HepG2 (cell line): Measurements from ENCODE around the gene ARPC1A. TPM values are rescaled to one million over a fixed set of nuclear protein-coding genes. Genes with fewer than 3 reads are reported as not detected.

Source experiments
- DMAP1 ChIP-seq: IDR thresholded peaks from 2 replicates; pipeline ENCODE4 v1.6.1; 2016
- DR1 ChIP-seq: sonication (generic); formaldehyde crosslinking; IDR thresholded peaks from 2 replicates; pipeline ENCODE4 v1.8.0; 2021; ENCODE audit warnings: mild to moderate bottlenecking, missing genetic modification reagents, inconsistent platforms
- KLF9 ChIP-seq: IDR thresholded peaks from 2 replicates; pipeline ENCODE4 v1.6.1; 2016; ENCODE audit warnings: low read depth
- SMAD3 ChIP-seq: sonication (generic); formaldehyde crosslinking; IDR thresholded peaks from 2 replicates; pipeline ENCODE4 v1.4.0; 2020; ENCODE audit warnings: missing genetic modification reagents
- SNRNP70 ChIP-seq: fragments of 200-400 bp; formaldehyde crosslinking; IDR thresholded peaks from 2 replicates; pipeline ENCODE4 v1.6.1; 2017; ENCODE audit warnings: mild to moderate bottlenecking, low read depth, low read length, moderate library complexity
- TCF7 ChIP-seq: sonication (generic); IDR thresholded peaks from 2 replicates; pipeline ENCODE4 v1.6.1; 2016; ENCODE audit warnings: antibody characterized with exemption, low read depth
- ZNF24 ChIP-seq: fragments of 450-650 bp; IDR thresholded peaks from 2 replicates; pipeline ENCODE4 v1.6.1; 2017; ENCODE audit warnings: antibody characterized with exemption, mild to moderate bottlenecking
- ZNF496 ChIP-seq: sonication (generic); formaldehyde crosslinking; IDR thresholded peaks from 2 replicates; pipeline ENCODE4 v1.8.1; 2023; ENCODE audit warnings: mild to moderate bottlenecking, moderate library complexity, missing genetic modification reagents; ENCODE audit not compliant: insufficient replicate concordance
- ZNF790 ChIP-seq: sonication (generic); formaldehyde crosslinking; IDR thresholded peaks from 2 replicates; pipeline ENCODE4 v1.8.0; 2022; ENCODE audit warnings: missing genetic modification reagents, mild to moderate bottlenecking, borderline replicate concordance
- polyA plus RNA-seq, 8 experiments: library from polyadenylated mRNA; depleted of rRNA in 3 of 8; stranded (reverse) in 7 of 8; unstranded in 1 of 8; fragments of >200 nt; fragmentation: Illumina TruSeq in 4 of 8; extraction: Trizol in 4 of 8; gene quantifications; 2 replicates each; pipeline versions ENCODE4 v1.2.1 to v1.2.3, GENCODE V29; 2011 to 2016; ENCODE audit warnings: low read depth in 4 of 8, missing spikeins in 1 of 8, mixed read lengths in 1 of 8; ENCODE audit not compliant: insufficient read depth in 1 of 8
- total RNA-seq, 5 experiments: library from RNA; depleted of rRNA; stranded (reverse); fragments of >200 nt; fragmentation: Illumina TruSeq; extraction: Trizol; gene quantifications; 2 replicates each; pipeline ENCODE4 v1.2.3, GENCODE V29; 2016; ENCODE audit warnings: low read depth in 1 of 5
- TF ChIP-seq, protein P1 (sequence below): sonication (generic); formaldehyde crosslinking; conservative IDR thresholded peaks from 2 replicates; pipeline ENCODE4 v1.4.0; 2020; ENCODE audit warnings: mild to moderate bottlenecking, missing genetic modification reagents, moderate library complexity
- TF ChIP-seq, protein P2 (sequence below): sonication (generic); formaldehyde crosslinking; IDR thresholded peaks from 2 replicates; pipeline ENCODE4 v1.5.0; 2020; ENCODE audit warnings: mild to moderate bottlenecking, missing genetic modification reagents
- TF ChIP-seq, protein P3 (sequence below): IDR thresholded peaks from 2 replicates; pipeline ENCODE4 v1.6.1; 2016; ENCODE audit warnings: missing genetic modification reagents, missing compliant biosample characterization
- TF ChIP-seq, protein P4 (sequence below): sonication (generic); formaldehyde crosslinking; conservative IDR thresholded peaks from 2 replicates; pipeline ENCODE4 v1.8.0; 2022; ENCODE audit warnings: missing genetic modification reagents
- TF ChIP-seq, protein P5 (sequence below): IDR thresholded peaks from 2 replicates; pipeline ENCODE4 v1.6.1; 2016; ENCODE audit warnings: low read depth, missing genetic modification reagents, missing compliant biosample characterization

ARPC1A gene
- total and polyA plus RNA-seq, 2 of the 13 experiments (the other 11 are each of a cell fraction or from before 2014, with no cell fraction given): 44.3 to 88.5 TPM

DNA sequence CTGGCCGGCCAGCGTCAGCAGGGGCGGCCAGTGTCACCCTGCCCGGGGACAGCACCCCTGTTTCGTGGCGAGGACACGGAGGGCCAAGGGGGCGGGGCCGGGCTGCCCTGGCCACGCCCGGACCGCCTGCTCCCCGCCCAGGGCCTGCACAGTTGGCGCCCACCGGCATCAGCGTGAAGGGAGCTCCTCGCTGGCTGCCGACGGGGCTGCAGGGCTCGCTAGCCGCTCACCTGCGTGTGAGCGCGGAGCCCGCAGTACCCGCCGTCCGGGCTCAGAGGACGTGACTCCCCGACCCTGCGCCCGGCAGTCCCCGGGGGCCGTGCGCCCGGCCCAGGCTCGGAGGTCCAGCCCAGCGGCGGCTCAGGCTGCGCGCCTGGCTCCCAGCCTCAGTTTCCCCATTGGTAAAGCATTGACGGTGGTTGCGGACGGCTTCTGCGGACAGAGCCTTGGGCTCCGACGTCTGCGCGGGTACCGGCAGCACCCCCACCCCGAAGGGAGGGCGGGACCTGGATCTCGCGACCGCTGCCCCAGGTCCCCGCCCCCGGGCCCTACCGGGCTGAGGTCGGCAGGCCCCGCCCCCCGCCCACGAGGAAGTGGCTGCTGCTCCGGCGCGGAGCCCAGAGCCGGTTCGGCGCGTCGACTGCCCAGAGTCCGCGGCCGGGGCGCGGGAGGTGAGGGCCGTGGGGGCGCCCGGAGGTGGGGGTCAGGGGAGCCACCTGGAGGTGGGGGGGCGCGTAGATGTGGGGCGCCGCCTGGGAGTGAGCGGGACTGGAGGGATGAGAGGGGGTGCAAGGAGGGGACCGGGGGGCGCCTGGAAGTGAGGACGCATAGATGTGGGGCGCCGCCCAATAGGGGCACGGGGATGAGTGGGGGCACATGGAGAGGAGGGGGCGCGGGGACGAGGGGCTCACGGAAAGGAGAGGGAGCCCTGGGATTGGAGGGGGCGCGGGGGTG is 48.7 kb downstream of the ARPC1A start, which contains the start of gene ARPC1B (continued):
- TF ChIP-seq, protein P1, sequence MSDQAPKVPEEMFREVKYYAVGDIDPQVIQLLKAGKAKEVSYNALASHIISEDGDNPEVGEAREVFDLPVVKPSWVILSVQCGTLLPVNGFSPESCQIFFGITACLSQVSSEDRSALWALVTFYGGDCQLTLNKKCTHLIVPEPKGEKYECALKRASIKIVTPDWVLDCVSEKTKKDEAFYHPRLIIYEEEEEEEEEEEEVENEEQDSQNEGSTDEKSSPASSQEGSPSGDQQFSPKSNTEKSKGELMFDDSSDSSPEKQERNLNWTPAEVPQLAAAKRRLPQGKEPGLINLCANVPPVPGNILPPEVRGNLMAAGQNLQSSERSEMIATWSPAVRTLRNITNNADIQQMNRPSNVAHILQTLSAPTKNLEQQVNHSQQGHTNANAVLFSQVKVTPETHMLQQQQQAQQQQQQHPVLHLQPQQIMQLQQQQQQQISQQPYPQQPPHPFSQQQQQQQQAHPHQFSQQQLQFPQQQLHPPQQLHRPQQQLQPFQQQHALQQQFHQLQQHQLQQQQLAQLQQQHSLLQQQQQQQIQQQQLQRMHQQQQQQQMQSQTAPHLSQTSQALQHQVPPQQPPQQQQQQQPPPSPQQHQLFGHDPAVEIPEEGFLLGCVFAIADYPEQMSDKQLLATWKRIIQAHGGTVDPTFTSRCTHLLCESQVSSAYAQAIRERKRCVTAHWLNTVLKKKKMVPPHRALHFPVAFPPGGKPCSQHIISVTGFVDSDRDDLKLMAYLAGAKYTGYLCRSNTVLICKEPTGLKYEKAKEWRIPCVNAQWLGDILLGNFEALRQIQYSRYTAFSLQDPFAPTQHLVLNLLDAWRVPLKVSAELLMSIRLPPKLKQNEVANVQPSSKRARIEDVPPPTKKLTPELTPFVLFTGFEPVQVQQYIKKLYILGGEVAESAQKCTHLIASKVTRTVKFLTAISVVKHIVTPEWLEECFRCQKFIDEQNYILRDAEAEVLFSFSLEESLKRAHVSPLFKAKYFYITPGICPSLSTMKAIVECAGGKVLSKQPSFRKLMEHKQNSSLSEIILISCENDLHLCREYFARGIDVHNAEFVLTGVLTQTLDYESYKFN: no peak; the same call in 1 of the 2 replicates
- TF ChIP-seq, protein P2, sequence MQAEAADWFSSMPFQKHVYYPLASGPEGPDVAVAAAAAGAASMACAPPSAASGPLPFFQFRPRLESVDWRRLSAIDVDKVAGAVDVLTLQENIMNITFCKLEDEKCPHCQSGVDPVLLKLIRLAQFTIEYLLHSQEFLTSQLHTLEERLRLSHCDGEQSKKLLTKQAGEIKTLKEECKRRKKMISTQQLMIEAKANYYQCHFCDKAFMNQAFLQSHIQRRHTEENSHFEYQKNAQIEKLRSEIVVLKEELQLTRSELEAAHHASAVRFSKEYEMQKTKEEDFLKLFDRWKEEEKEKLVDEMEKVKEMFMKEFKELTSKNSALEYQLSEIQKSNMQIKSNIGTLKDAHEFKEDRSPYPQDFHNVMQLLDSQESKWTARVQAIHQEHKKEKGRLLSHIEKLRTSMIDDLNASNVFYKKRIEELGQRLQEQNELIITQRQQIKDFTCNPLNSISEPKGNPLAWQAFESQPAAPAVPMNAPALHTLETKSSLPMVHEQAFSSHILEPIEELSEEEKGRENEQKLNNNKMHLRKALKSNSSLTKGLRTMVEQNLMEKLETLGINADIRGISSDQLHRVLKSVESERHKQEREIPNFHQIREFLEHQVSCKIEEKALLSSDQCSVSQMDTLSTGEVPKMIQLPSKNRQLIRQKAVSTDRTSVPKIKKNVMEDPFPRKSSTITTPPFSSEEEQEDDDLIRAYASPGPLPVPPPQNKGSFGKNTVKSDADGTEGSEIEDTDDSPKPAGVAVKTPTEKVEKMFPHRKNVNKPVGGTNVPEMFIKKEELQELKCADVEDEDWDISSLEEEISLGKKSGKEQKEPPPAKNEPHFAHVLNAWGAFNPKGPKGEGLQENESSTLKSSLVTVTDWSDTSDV: no peak
- TF ChIP-seq DMAP1 (CRISPR knock-in tag) (peak; percentile 48), TCF7 (no peak), DR1 (CRISPR knock-in tag) (0 out of 2 replicates have a peak, but pooled peaks have one; percentile 30), ZNF790 (CRISPR knock-in tag) (no peak), KLF9 (CRISPR knock-in tag) (no peak), ZNF24 (no peak), SNRNP70 (no peak), ZNF496 (CRISPR knock-in tag) (no peak), SMAD3 (CRISPR knock-in tag) (no peak)
- TF ChIP-seq, protein P3, sequence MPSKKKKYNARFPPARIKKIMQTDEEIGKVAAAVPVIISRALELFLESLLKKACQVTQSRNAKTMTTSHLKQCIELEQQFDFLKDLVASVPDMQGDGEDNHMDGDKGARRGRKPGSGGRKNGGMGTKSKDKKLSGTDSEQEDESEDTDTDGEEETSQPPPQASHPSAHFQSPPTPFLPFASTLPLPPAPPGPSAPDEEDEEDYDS (CRISPR knock-in tag): no peak
- TF ChIP-seq, protein P4, sequence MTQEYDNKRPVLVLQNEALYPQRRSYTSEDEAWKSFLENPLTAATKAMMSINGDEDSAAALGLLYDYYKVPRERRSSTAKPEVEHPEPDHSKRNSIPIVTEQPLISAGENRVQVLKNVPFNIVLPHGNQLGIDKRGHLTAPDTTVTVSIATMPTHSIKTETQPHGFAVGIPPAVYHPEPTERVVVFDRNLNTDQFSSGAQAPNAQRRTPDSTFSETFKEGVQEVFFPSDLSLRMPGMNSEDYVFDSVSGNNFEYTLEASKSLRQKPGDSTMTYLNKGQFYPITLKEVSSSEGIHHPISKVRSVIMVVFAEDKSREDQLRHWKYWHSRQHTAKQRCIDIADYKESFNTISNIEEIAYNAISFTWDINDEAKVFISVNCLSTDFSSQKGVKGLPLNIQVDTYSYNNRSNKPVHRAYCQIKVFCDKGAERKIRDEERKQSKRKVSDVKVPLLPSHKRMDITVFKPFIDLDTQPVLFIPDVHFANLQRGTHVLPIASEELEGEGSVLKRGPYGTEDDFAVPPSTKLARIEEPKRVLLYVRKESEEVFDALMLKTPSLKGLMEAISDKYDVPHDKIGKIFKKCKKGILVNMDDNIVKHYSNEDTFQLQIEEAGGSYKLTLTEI (CRISPR knock-in tag): no peak
- TF ChIP-seq, protein P5, sequence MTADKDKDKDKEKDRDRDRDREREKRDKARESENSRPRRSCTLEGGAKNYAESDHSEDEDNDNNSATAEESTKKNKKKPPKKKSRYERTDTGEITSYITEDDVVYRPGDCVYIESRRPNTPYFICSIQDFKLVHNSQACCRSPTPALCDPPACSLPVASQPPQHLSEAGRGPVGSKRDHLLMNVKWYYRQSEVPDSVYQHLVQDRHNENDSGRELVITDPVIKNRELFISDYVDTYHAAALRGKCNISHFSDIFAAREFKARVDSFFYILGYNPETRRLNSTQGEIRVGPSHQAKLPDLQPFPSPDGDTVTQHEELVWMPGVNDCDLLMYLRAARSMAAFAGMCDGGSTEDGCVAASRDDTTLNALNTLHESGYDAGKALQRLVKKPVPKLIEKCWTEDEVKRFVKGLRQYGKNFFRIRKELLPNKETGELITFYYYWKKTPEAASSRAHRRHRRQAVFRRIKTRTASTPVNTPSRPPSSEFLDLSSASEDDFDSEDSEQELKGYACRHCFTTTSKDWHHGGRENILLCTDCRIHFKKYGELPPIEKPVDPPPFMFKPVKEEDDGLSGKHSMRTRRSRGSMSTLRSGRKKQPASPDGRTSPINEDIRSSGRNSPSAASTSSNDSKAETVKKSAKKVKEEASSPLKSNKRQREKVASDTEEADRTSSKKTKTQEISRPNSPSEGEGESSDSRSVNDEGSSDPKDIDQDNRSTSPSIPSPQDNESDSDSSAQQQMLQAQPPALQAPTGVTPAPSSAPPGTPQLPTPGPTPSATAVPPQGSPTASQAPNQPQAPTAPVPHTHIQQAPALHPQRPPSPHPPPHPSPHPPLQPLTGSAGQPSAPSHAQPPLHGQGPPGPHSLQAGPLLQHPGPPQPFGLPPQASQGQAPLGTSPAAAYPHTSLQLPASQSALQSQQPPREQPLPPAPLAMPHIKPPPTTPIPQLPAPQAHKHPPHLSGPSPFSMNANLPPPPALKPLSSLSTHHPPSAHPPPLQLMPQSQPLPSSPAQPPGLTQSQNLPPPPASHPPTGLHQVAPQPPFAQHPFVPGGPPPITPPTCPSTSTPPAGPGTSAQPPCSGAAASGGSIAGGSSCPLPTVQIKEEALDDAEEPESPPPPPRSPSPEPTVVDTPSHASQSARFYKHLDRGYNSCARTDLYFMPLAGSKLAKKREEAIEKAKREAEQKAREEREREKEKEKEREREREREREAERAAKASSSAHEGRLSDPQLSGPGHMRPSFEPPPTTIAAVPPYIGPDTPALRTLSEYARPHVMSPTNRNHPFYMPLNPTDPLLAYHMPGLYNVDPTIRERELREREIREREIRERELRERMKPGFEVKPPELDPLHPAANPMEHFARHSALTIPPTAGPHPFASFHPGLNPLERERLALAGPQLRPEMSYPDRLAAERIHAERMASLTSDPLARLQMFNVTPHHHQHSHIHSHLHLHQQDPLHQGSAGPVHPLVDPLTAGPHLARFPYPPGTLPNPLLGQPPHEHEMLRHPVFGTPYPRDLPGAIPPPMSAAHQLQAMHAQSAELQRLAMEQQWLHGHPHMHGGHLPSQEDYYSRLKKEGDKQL (CRISPR knock-in tag): no peak
